Panc1 (cell line): ENCODE data around the gene FMN2. TPM values are rescaled to one million over a fixed set of nuclear protein-coding genes. Genes with fewer than 3 reads are reported as not detected.

Experiments
- ATAC-seq: fragments of 200-7000 bp; cut with Tn5 transposase; 2 replicates; pipeline ENCODE4 v1.9.1; 2020; ENCODE audit warnings: mild to moderate bottlenecking, moderate library complexity
- BruUV-seq: library from RNA; stranded (reverse); fragments of 400-500 nt; replicated peaks from 2 replicates; lab custom pipeline; 2021; lab: Mats Ljungman, UMichigan
- CTCF ChIA-PET: fragments of 300-600 bp; sonication (Branson Sonifier 250); formaldehyde crosslinking; loops from one replicate; lab custom pipeline; 2022; ENCODE audit warnings: antibody characterized with exemption; lab: Charles Lee
- POLR2A ChIA-PET: fragments of 300-600 bp; sonication (Branson Sonifier 250); formaldehyde crosslinking; loops from one replicate; lab custom pipeline; 2022; ENCODE audit warnings: antibody characterized with exemption; lab: Charles Lee
- DNase-seq: peaks from one replicate; pipeline ENCODE4 v3.0.0-alpha.2; 2010; ENCODE audit warnings: low read depth, low spot score
- H3K27ac ChIP-seq: 2 replicates; pipeline ENCODE4 v1.5.1; 2011; ENCODE audit warnings: mild to moderate bottlenecking, low read length, inconsistent platforms
- H3K27me3 ChIP-seq: fragments of 200-500 bp; sonication (Bioruptor generic); 2 replicates; pipeline ENCODE4 v1.6.0; 2014; ENCODE audit warnings: low read length, inconsistent platforms; ENCODE audit not compliant: control insufficient read depth, insufficient read depth
- H3K36me3 ChIP-seq: fragments of 200-500 bp; sonication (Bioruptor generic); 2 replicates; pipeline ENCODE4 v1.5.1; 2014; ENCODE audit warnings: inconsistent platforms, mild to moderate bottlenecking, low read length, moderate library complexity; ENCODE audit not compliant: control insufficient read depth, insufficient read depth
- H3K4me1 ChIP-seq: 2 replicates; pipeline ENCODE4 v1.5.1; 2011; ENCODE audit warnings: inconsistent platforms, mild to moderate bottlenecking, low read length, moderate library complexity; ENCODE audit not compliant: control insufficient read depth, insufficient read depth
- H3K4me3 ChIP-seq, 2 experiments: 2 replicates each; pipeline ENCODE4 v1.5.1; 2011 to 2012; ENCODE audit warnings: low read depth in 2 of 2, low read length in 2 of 2, mild to moderate bottlenecking in 2 of 2, inconsistent platforms in 1 of 2, moderate library complexity in 1 of 2
- H3K9me3 ChIP-seq: fragments of 200-500 bp; sonication (Bioruptor generic); 2 replicates; pipeline ENCODE4 v1.5.1; 2014; ENCODE audit warnings: low read depth, mild to moderate bottlenecking, inconsistent platforms, low read length, moderate library complexity; ENCODE audit not compliant: control insufficient read depth, insufficient read depth
- POLR2AphosphoS5 ChIP-seq: IDR thresholded peaks from 2 replicates; pipeline ENCODE4 v1.6.1; 2012; ENCODE audit warnings: mild to moderate bottlenecking, low read depth, low read length, moderate library complexity
- SIN3A ChIP-seq: IDR thresholded peaks from 2 replicates; pipeline ENCODE4 v1.6.1; 2012; ENCODE audit warnings: low read depth, mild to moderate bottlenecking, low read length, moderate library complexity, borderline replicate concordance; ENCODE audit not compliant: insufficient read depth
- TCF7L2 ChIP-seq: IDR thresholded peaks from 2 replicates; pipeline ENCODE4 v1.6.1; 2011; ENCODE audit warnings: mild to moderate bottlenecking, low read depth, low read length, inconsistent platforms
- in situ Hi-C: cut with HindIII; loops from 2 replicates; pipeline ENCODE4 v1.10.0; 2016; ENCODE audit warnings: low sequenced_read_pairs, low pct_unique_long_range_greater_than_20kb
- intact Hi-C: fragments of 100-400 bp; cut with micrococcal nuclease; formaldehyde crosslinking; loops from one replicate; pipeline ENCODE4 v1.10.0; 2022; ENCODE audit not compliant: unreplicated experiment
- total RNA-seq: library from RNA; stranded (reverse); gene quantifications from one replicate; pipeline ENCODE4 v1.2.1, GENCODE V29; 2021; ENCODE audit not compliant: unreplicated experiment
- TF ChIP-seq, protein P1 (sequence below), 2 experiments: IDR thresholded peaks; 2 replicates each; pipeline ENCODE4 v1.6.1; 2011 to 2012; ENCODE audit warnings: low read depth in 2 of 2, control low read depth in 1 of 2, low read length in 1 of 2, mild to moderate bottlenecking in 1 of 2, moderate library complexity in 1 of 2; ENCODE audit not compliant: insufficient read depth in 1 of 2
- TF ChIP-seq, protein P2 (sequence below): fragments of 450-650 bp; IDR thresholded peaks from 2 replicates; pipeline ENCODE4 v1.5.1; 2017; ENCODE audit warnings: mild to moderate bottlenecking

The FMN2 gene
- total RNA-seq, 1 experiment from 2014 or later = 1.9 TPM

DNA sequence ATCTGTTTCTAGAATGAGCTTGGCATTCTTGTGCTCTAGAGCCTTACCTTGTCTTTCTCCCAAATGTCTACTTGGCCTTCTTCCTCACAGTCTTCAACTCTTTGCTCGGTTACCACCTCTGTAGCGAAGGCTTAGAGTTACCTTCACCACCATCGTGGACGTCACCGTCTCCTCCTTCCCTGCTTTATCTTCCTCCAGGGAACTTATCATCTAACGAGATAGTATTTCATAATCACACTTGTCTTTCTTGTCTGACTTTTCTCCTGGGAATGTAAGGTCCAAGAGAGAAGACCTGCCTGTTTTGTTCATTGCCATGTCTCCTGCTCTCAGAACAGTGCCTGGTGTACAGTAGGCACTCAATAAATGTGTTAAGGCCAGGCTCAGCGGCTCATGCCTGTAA is 404.7 kb downstream of the FMN2 start:
- H3K4me3 ChIP-seq = no peak overlapping the region
- H3K27ac ChIP-seq = no peak overlapping the region
- ChIA-PET CTCF (no interaction called here), POLR2A (no interaction called here)
- TF ChIP-seq TCF7L2 = no peak
- TF ChIP-seq, protein P1, sequence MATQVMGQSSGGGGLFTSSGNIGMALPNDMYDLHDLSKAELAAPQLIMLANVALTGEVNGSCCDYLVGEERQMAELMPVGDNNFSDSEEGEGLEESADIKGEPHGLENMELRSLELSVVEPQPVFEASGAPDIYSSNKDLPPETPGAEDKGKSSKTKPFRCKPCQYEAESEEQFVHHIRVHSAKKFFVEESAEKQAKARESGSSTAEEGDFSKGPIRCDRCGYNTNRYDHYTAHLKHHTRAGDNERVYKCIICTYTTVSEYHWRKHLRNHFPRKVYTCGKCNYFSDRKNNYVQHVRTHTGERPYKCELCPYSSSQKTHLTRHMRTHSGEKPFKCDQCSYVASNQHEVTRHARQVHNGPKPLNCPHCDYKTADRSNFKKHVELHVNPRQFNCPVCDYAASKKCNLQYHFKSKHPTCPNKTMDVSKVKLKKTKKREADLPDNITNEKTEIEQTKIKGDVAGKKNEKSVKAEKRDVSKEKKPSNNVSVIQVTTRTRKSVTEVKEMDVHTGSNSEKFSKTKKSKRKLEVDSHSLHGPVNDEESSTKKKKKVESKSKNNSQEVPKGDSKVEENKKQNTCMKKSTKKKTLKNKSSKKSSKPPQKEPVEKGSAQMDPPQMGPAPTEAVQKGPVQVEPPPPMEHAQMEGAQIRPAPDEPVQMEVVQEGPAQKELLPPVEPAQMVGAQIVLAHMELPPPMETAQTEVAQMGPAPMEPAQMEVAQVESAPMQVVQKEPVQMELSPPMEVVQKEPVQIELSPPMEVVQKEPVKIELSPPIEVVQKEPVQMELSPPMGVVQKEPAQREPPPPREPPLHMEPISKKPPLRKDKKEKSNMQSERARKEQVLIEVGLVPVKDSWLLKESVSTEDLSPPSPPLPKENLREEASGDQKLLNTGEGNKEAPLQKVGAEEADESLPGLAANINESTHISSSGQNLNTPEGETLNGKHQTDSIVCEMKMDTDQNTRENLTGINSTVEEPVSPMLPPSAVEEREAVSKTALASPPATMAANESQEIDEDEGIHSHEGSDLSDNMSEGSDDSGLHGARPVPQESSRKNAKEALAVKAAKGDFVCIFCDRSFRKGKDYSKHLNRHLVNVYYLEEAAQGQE (IDR thresholded peaks at IDR 0.05; ENCODE audit: insufficient read depth in 1 of 2, low read depth in 2 of 2, low read length in 1 of 2) = no peak
- TF ChIP-seq POLR2AphosphoS5 = no peak
- TF ChIP-seq, protein P2, sequence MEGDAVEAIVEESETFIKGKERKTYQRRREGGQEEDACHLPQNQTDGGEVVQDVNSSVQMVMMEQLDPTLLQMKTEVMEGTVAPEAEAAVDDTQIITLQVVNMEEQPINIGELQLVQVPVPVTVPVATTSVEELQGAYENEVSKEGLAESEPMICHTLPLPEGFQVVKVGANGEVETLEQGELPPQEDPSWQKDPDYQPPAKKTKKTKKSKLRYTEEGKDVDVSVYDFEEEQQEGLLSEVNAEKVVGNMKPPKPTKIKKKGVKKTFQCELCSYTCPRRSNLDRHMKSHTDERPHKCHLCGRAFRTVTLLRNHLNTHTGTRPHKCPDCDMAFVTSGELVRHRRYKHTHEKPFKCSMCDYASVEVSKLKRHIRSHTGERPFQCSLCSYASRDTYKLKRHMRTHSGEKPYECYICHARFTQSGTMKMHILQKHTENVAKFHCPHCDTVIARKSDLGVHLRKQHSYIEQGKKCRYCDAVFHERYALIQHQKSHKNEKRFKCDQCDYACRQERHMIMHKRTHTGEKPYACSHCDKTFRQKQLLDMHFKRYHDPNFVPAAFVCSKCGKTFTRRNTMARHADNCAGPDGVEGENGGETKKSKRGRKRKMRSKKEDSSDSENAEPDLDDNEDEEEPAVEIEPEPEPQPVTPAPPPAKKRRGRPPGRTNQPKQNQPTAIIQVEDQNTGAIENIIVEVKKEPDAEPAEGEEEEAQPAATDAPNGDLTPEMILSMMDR = no peak
- TF ChIP-seq SIN3A = no peak
- no peaks in the 10 kb centered on the region for H3K27me3 ChIP-seq
- no peaks in the 10 kb centered on the region for H3K9me3 ChIP-seq
- in situ Hi-C loops (no loop called here), intact Hi-C loops (no loop called here)
- no TSS peak for BruUV-seq
- no peaks in the 10 kb centered on the region for H3K4me1 ChIP-seq
- DNase-seq = no peak
- H3K36me3 ChIP-seq = no peaks in the 10 kb centered on the region
- ATAC-seq = no peak

DNA sequence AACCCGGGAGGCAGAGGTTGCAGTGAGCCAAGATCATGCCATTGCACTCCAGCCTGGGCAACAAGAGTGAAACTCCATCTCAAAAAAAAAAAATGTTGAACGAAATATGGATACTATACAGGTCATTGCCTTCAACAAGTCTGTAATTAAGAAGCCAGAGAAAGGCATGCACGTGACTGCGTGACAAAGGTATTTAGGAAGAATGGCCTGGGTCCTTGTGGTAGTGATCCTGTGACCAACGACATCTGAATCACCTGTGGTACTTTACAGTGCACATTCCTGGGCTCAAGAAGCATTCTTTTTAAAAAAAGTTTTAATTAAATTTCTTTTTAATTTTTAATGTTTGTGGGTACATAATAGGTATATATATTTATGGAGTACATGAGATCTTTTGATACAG is 405.3 kb downstream of the FMN2 start:
- no TSS peak for BruUV-seq
- H3K36me3 ChIP-seq = no peaks in the 10 kb centered on the region
- H3K4me3 ChIP-seq = no peak overlapping the region
- H3K4me1 ChIP-seq = no peaks in the 10 kb centered on the region
- DNase-seq (no peak), ATAC-seq (no peak)
- no peaks in the 10 kb centered on the region for H3K9me3 ChIP-seq
- POLR2A ChIA-PET = no interaction called here
- TF ChIP-seq, protein P2 = no peak
- TF ChIP-seq TCF7L2 (no peak), SIN3A (no peak), POLR2AphosphoS5 (no peak)
- TF ChIP-seq, protein P1 (IDR thresholded peaks at IDR 0.05; ENCODE audit: insufficient read depth in 1 of 2, low read depth in 2 of 2, low read length in 1 of 2) = no peak
- H3K27ac ChIP-seq = no peak overlapping the region
- intact Hi-C loops (no loop called here), in situ Hi-C loops (no loop called here)
- no peaks in the 10 kb centered on the region for H3K27me3 ChIP-seq
- CTCF ChIA-PET = no interaction called here
